ENCODE measurements around the gene EDIL3.

GRCh38 chr5:84257061-84257460 lies 127.6 kb downstream of the EDIL3 start:
- TF ChIP-seq CTCF (IDR thresholded peaks at IDR 0.05) (no peak), POLR2A (IDR thresholded peaks at IDR 0.05) (no peak), POLR2AphosphoS5 (IDR thresholded peaks at IDR 0.05) (no peak)
